GM18498 (cell line): Measurements from ENCODE around the gene C11orf91.

Source experiments
- ATAC-seq: cut with Tn5 transposase; IDR thresholded peaks from one replicate; pipeline ENCODE4 v1.9.1; 2021; ENCODE audit warnings: mild to moderate bottlenecking, moderate library complexity; ENCODE audit not compliant: unreplicated experiment

Gene C11orf91

DNA sequence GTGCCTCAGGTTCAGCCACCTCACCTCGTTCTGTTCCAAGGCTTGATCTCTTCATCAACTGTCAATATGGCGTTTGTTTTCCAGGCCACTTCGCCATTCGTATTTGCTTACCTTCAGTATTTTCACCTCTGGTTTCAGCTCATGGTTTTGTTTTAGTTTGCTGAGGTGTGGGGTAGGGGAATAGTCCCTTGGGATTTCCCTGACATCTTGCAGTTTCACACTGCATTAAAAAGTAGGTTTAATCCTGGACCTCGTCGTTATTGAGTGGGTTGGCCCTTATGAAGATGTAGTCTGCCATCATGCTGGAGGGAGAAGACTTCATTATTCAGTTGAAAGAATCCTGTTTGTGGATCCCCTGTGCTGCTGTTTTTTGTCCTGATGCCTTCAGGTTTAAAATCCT lies 46.0 kb downstream of the C11orf91 start:
- no peak for ATAC-seq

DNA sequence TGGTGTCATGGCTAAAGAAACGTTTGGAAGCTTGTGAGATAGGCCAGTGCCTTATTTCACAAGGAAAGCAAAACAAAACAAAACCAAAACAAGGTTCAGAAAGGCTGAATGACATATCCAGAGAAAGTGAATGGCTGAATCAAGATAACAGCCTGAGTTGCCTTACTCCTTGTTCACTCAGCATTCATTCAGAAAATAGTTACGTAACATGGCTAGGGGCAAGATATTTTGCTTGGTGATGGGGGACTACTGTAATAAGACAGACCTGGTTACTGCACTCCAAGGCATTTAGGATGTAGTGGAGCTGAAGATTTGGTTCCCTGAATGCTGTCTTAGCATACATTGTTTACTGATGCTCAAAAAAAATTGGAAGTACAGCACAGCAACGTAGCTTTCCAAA lies 47.7 kb downstream of the C11orf91 start:
- no peak for ATAC-seq

DNA sequence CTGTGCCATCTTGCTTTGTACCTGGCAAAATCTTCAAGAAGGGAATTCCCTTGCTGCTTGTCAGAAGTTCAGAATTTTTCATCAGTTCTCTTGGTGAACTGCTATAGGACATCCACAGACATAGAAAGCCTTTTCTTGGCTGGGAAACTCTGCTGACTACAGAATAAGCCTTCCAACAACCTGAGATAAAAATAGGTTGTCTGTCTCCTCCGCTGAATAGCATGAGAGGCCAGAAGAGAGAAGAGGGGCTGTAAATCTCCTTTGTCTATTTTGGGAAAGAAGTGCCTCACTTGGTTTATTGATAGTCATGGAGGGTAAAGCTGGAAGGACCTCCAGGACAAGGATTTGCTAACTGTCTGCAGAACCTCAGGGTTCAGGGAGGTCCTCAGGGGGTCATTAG lies 48.2 kb downstream of the C11orf91 start:
- no peak for ATAC-seq

DNA sequence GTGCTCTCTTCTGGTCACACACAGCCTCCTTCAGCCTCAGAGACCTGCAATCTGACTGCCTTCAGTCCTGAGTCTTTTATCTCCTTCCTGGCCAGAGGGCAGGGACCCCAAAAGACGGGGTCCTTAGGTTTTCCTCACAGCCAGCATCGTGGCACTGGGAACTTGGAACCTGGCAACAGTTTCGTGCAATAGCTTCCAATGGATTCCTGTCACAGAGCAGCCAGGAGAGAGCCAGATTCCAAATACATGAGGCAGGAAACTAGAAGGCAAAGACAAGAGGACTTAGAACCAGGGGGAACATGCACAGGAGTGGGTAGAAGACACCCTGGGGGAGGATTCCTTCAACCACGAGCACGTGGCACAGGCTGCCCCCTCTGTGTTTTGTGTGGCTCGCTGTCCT lies 48.6 kb downstream of the C11orf91 start:
- ATAC-seq, result no peak

DNA sequence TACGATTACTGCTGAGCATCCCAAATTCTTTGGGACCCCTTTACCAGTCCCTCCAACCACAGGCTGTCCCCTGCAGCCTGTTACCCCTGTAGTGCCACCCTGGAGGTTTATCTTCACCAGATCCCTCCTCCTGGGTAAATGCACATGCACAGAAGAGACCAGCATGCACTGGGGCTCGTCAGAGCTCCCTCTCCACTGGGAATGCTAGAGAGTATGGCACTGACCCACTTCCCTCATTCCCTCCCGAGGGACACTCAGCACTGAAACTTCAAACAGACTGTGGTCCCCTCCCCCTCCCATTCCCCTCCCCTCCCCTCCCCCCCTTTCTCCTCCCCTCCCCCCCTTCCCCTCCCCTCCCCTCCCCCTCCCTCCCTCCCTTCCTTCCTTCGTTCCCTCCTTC lies 49.1 kb downstream of the C11orf91 start:
- ATAC-seq, result no peak

DNA sequence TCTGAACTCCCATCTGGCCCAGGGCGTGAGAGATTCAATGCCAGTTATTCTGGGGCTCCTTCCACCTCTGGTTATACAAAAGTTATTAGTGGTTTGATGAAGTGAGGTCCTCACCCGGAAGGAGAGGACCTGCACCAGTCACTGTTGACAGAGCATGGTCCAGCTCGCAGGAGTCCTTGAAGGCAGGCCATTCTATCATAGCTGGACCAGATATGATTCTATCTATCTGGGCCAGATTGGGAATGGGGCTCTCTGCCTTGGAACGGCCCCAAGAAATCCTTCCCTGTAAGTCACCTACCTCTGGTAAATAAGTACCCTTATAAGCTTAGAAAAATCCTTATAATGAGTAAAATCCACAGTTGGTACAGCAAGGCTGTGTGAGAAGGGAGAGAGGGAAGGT lies 50.7 kb downstream of the C11orf91 start:
- ATAC-seq, result no peak
